Choroid plexus epithelial cell (primary cell): ENCODE data around the gene C16orf92.

Experiments
- DNase-seq: peaks from one replicate; pipeline ENCODE4 v3.0.0-alpha.2; 2010; ENCODE audit warnings: low read depth
- H3K4me3 ChIP-seq: 2 replicates; pipeline ENCODE4 v1.5.1; 2011; ENCODE audit warnings: low read depth, mild to moderate bottlenecking, control low read depth, low read length, moderate library complexity
- CTCF ChIP-seq: conservative IDR thresholded peaks from 2 replicates; pipeline ENCODE4 v1.5.1; 2011; ENCODE audit warnings: low read depth, mild to moderate bottlenecking, control low read depth, inconsistent platforms, low read length, moderate library complexity

C16orf92 gene

GRCh38 chr16:30024451-30024850 is 1.5 kb downstream of the C16orf92 start:
- no peak for DNase-seq
- TF ChIP-seq CTCF: no peak
- H3K4me3 ChIP-seq: no peak overlapping the region

GRCh38 chr16:30025156-30025555 is 2.2 kb downstream of the C16orf92 start:
- no peak for TF ChIP-seq CTCF
- H3K4me3 ChIP-seq: no peak overlapping the region
- no peak for DNase-seq

- DNase-seq: no peak
- TF ChIP-seq CTCF: no peak
- H3K4me3 ChIP-seq: no peak overlapping the region
These were observed 2.6 kb downstream of the C16orf92 start for GRCh38 chr16:30025574-30025973.

- no peak for DNase-seq
- H3K4me3 ChIP-seq: no peak overlapping the region
- TF ChIP-seq CTCF: no peak
These were observed 3.5 kb downstream of the C16orf92 start for GRCh38 chr16:30026449-30026848.

- no peak for TF ChIP-seq CTCF
- H3K4me3 ChIP-seq: no peak overlapping the region
- DNase-seq: no peak
These were observed 4.8 kb downstream of the C16orf92 start for GRCh38 chr16:30027588-30028437.

DNA sequence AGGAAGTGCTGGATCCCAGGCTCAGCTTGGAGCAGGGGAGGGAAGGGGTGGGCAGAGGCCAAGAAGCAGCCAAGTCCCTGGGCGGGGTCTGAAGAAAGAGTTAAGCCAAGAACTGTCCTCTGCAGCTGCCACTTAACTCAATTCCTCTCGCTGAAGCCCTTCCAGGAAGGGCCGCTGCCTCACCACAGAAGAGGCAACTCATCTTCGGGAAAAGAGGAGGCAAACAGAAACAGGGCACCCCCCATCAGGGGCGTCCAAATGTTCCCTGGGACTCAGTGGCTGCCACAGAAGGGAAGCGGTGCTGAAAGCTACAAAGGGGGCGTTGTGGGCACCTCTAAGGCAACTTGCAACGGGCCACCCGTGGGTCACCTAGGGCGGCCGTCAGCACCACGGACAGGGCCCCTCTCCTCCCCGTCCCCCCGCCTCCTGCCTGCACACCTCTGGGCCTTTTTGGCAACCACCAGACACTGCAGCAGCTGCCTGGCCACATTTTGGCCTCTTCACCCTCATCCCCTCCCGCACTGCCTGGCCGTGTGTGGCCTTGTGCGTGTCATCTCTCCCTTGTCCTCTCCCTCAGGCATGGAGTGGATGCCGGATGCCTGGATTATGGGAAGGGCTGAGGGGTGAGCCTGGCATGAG is 5.6 kb downstream of the C16orf92 start:
- TF ChIP-seq CTCF: no peak
- no peak for DNase-seq

More for the DNA sequence above, 5.6 kb downstream of the C16orf92 start:
- H3K4me3 ChIP-seq: no peak overlapping the region
